IPS DF 4.7 (cell line): ENCODE data around the gene LIPC.

Source experiments
- DNase-seq: peaks from one replicate; pipeline ENCODE4 v3.0.0-alpha.2; 2013; ENCODE audit warnings: low spot score; ENCODE audit errors: extremely low read depth

The LIPC gene

GRCh38 chr15:58535337-58535736 lies 103.5 kb downstream of the LIPC start:
- DNase-seq: no peak

DNA sequence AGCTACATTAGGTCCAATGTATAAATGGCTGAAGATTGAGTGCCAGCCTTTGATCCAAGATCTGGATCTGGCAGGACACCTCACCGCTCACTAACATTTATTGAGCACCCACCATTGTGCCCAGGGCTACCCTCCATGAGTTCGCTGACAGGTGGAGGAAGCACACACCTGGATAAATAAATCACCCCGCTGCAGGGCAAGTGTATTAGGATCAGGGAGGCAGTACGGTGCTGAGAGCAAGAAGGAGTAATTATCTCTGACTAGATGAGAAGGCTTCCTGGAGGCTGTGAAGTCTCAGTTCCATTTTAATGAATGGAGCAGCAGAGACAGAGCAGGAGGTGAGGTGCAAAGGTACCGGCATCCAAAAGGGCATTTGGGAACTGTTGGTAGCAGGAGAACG lies 104.1 kb downstream of the LIPC start:
- DNase-seq: no peak

DNA sequence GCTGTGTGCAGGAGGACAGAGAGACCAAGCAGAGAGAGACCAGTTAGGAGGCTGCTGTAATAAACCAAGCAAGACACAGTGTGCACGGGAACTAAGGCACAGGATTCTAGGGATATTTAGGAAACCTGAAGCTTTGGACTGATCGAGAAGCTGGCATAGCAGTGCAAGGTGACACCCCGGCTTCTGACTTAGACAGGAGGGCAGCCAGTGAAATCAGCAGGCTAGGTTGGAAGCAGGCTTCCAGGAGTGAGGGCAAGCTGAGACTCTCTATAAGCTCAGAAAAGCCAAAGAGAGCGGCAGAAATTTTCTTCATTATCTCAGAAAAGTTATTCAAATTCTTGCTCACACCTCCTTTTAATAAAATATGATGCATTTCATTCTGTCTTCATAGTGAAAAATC lies 104.6 kb downstream of the LIPC start:
- no peak for DNase-seq

- no peak for DNase-seq
Observed at GRCh38 chr15:58537033-58537432, 105.2 kb downstream of the LIPC start.

DNA sequence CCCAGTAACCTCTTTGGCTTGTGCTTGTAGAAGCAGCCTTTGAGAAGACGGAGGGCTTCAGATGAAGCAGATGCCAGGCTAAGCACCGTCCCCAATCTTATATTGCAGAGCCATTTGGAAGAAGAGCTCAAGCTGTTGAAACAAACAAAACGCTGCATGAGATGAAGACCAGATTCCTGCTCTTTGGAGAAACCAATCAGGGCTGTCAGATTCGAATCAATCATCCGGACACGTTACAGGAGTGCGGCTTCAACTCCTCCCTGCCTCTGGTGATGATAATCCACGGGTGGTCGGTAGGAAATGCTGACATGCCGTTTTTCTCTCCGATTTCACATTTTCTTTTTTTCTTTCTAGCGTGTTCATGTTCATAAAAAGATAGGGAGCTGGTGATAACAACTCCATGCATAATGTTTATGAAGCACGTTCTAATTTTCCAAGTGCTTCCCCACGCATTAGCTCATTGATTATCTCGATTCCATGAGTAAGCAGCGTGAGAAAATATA lies 106.5 kb downstream of the LIPC start:
- no peak for DNase-seq

DNA sequence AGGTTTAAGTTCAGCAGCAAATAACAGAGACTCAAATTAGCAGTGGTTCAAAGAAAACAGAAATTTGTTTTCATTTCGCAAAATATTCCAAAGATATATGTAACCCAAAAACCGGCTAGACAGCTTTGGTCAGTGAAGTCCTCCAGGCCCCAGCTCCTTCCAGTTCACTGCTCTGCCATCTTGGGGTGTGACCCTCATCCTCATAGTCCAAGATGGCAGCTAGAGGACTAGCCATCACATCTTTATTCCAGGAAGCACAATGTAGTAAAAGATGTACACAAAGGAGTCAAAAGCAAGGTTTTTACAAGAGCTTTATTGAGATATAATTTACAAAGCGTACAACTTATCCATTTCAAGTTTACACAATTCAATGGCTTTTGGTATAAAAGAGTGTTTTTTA lies 107.1 kb downstream of the LIPC start:
- DNase-seq: no peak

DNA sequence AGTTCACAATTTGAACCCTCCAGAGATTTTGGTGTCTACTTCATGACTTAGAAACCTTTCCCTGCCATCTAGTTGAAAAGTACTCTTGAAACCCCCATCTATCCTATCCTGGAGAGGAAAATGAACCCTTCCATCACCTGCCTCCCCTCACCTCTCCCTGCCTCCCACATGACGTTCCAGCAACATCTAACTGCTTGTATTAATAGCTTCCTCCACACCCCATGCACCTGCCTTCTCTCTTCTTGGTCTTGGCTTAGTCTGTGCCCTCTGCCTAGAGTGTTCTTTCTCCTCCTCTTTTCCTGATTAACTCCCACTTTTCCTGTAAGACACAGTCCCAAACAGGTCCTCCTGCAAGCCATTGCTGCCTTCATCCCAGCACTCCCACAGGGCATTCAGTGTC lies 107.8 kb downstream of the LIPC start:
- DNase-seq: no peak

GRCh38 chr15:58541410-58542087 lies 109.8 kb downstream of the LIPC start:
- no peak for DNase-seq

GRCh38 chr15:58543664-58544335 lies 112.0 kb downstream of the LIPC start:
- DNase-seq: no peak

GRCh38 chr15:58544756-58545155 lies 113.0 kb downstream of the LIPC start:
- DNase-seq: no peak

- no peak for DNase-seq
Observed at GRCh38 chr15:58545307-58546065, 113.7 kb downstream of the LIPC start.

- no peak for DNase-seq
Observed at GRCh38 chr15:58546066-58546591, 114.3 kb downstream of the LIPC start.

- DNase-seq: no peak
Observed at GRCh38 chr15:58546635-58547627, 115.1 kb downstream of the LIPC start.

DNA sequence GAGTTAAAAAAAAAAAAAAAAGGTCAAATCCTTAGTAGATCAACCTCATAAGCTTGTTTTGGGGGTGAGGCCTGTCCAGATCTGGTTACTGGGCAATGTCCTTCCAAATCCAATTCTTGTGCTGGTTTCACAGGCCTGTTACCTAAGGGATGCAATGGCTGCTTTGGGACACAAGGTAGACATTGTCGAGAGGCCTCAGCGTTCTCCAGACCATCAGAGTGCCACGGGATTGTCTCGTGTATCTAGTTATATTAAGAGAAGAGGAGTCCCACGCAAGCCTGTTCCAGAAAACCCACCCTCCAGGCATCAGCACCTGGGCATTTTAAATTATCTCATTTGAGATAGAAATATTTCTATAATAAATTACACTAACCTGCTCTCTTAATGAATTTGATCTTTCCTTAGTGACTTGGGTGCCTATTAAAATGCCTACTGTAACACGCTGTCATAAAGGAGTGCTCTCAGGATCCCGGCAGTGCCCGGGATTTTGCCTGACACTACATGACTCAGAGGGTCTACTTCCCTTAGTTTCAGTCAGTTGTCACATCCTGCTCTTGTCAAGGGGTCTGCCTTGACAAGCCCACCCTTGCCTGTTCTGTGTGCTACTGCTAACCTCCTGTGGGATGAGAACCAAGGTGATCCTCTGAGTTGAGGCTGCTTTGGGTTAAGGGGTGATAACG lies 116.0 kb downstream of the LIPC start:
- DNase-seq: no peak

GRCh38 chr15:58548308-58549012 lies 116.7 kb downstream of the LIPC start:
- no peak for DNase-seq

- no peak for DNase-seq
Observed at GRCh38 chr15:58549013-58549784, 117.4 kb downstream of the LIPC start.

DNA sequence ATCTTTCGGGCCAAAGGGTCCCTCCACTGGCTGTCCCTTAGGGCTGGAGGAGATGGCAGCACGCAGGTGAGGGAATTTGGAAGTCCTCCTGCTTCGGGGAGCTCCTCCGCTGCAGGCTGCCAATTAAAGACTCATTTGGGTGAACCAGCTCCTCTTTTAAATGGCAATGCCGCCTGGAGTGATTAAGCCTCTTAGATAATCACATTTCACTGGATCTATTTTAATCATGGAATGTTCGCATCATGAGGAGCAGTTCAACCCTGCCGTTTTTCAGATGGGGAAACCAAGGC lies 117.9 kb downstream of the LIPC start:
- DNase-seq: no peak

- no peak for DNase-seq
Observed at GRCh38 chr15:58551084-58551763, 119.4 kb downstream of the LIPC start.
